A172 (cell line): Measurements from ENCODE around the gene FTCDNL1. TPM values are rescaled to one million over a fixed set of nuclear protein-coding genes. Genes with fewer than 3 reads are reported as not detected.

Source experiments
- DNase-seq: peaks from one replicate; pipeline ENCODE4 v3.0.0-alpha.2; 2015; ENCODE audit warnings: low spot score
- total RNA-seq: library from RNA; depleted of rRNA; stranded (reverse); fragments of >200 nt; shearing (Covaris generic); gene quantifications from 2 replicates; pipeline ENCODE4 v1.2.3, GENCODE V29; 2014

Gene FTCDNL1
- total RNA-seq, 1 experiment from 2014 or later, result 4.2 TPM

- DNase-seq, result no peak
Measured at GRCh38 chr2:199842631-199843395, 8.2 kb downstream of the FTCDNL1 start.

GRCh38 chr2:199841409-199841808, 9.6 kb downstream of the FTCDNL1 start:
- DNase-seq, result no peak

DNA sequence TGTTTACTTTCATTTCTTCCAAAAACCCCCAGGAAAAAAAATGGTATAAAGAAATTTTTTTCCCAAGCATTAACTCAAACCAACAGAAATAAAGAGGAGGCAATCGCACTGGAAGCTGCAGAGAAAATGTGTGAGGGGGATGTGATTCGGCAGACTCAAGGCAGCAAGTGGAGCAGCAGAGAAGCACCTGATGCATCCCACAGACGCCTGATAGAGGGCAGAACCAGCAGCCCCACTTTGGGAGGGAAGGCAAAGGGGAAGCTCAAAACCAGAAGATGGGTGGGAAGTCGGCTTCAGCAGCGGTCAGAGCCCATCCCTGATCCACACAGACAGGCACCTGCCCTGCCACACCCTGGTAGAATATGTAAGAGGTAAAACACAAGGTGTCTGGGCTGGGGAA, 12.6 kb downstream of the FTCDNL1 start:
- DNase-seq, result no peak

DNA sequence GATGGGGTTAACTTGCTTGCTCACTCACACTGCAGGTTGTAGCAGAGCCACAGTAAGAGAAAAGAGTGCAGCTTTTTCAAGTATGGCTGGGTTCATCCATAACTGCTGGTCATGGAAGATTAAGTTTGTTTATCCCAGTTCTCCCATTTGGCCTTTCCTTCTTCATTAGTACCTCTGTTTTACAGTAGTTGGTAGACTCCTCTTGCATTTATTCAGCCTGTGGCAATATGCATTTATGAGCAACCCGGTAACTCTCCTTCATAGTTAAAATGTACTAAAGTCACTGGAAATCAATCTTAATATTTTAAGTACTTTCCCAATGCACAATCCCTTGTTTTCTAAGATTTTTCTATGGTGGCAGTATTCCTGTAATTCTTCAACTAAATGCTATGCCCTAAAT, 14.0 kb downstream of the FTCDNL1 start:
- no peak for DNase-seq

DNA sequence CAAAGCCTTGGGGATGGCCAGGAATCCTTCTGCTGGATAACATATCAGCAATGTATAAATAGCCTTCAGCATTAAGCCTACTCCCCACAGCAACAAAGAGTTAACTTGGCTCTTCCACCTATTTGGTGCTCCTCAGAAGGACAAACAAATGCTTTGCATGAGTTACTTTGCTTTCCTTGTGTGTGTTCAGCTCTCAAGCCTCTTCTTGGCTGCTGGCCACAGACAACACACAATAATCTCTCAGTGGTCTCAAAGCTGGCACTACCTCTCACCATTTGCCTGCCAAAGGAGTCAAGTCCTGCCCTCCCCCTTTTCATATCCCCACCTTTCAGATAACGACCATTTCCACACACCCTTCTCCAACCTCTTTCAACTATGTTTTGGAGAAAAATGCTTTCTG, 17.5 kb downstream of the FTCDNL1 start:
- no peak for DNase-seq

DNA sequence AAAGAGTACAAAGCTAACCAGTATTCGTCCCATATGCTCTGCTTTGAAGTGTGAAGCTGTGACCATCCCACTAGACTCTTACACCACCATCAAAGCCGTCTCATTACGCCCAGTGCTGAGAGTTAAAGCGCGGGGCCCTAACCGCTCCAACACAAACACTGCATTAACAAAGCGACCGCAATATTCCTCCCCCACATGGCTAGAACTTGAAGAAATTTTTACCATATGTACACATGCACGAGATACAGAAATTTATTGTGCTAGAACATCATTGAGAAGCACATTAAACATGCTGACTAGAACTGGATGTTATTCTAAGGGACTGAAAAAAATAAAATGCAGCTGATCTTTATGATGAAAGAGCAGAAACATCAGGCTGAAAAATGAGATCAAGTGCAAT, 20.5 kb downstream of the FTCDNL1 start:
- DNase-seq, result no peak

- DNase-seq, result no peak
Measured at GRCh38 chr2:199829628-199830027, 21.4 kb downstream of the FTCDNL1 start.

DNA sequence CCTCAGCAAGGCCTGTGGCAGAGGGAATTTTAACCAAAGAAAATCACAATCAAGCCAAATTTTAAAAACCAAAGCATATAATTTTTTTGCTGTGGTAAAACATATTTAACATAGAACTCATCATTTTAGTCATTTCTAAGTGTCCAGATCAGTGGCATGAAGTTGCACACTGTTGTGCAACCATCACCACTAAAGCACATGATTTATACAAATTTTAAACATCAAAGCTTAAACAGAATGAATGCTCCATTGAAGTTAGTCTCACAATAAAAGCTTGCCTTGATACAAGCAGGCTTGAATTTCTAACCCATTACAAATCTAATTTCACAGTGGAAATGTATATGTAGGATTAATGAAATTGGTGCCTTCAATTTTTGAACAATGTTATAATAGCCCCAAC, 31.2 kb downstream of the FTCDNL1 start:
- DNase-seq, result no peak

DNA sequence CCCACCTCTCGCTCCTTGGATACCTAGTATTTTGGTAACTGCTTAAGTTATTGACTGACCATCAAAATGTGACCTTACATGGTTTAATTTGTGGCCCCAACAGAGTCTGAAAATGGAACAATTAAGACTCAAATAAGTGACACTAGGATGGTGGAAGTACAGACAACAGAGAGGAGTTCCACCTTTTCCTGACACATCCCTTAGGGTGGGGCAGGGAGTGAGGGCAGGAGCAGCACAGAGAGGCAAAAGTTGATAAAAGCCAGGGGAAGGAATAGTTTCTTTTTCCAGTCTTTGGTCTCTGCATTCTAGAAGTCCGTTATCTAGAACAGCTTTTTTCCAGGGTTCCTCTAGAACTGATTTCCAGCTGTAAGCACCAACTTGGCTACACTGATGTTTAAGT, 32.2 kb downstream of the FTCDNL1 start:
- no peak for DNase-seq

DNA sequence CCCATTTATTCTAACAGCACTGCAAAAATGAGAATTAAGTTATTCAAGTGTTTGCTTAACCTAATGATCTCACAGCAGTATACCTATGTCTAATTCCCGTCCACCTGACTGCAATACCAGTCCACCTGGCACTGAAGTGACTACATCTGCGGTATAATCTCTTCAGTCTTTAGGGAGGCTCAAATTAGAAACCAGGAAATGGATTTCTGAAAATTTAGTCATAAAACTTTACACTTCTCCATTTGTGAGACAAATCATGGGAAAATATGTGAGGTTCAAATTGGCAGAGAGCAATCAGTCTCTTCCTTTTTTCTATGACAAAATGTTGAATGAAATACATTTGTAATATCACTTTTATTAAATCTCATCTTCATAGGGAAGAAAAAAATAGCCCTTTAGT, 33.0 kb downstream of the FTCDNL1 start:
- DNase-seq, result no peak

GRCh38 chr2:199814817-199815211, 36.2 kb downstream of the FTCDNL1 start:
- no peak for DNase-seq

- no peak for DNase-seq
Measured at GRCh38 chr2:199814101-199814816, 36.7 kb downstream of the FTCDNL1 start.

GRCh38 chr2:199812493-199812892, 38.5 kb downstream of the FTCDNL1 start:
- DNase-seq, result no peak

GRCh38 chr2:199811346-199811745, 39.6 kb downstream of the FTCDNL1 start:
- DNase-seq, result no peak

- DNase-seq, result no peak
Measured at GRCh38 chr2:199810422-199811171, 40.4 kb downstream of the FTCDNL1 start.

GRCh38 chr2:199807966-199808365, 43.0 kb downstream of the FTCDNL1 start:
- DNase-seq, result no peak

DNA sequence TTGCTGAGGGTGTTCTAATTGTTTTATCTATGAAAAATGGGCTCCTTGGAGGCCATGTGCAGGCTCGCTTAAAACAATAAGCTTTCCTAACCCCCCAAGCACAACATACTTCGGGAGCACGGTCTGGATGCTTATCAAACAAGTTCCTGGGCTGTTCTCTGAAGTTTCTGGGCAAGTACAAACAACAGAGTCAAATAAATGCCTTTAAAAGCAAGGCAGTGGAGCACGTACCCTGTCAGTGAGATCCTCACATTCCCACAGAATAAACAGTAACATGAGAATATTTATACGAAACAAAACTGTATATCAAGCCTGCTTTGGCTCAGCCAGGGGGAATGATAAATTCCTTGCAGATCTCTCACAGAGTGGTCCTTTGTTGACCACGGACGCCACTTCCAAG, 44.8 kb downstream of the FTCDNL1 start:
- DNase-seq, result no peak

DNA sequence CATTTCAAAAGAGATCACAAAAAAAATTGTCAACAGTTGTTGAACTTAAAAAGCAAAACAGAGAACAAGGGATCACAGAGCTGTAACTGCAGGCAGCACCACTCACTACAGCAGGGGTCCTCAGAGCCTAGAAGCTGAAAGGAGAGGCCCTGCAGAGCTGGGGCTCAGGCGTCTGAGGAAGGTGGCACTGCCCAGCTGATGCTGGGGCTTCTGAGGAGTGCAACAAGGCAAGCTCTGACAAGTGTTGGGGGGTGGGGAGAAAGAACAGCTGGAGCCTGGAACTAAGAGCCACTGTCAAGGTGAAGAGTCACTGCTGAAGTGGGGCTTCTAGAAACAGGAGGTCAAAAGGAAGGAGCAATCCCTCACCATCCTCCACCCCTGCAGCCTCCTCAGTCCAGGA, 46.2 kb downstream of the FTCDNL1 start:
- DNase-seq, result no peak

GRCh38 chr2:199798831-199799580, 52.0 kb downstream of the FTCDNL1 start:
- DNase-seq, result no peak

DNA sequence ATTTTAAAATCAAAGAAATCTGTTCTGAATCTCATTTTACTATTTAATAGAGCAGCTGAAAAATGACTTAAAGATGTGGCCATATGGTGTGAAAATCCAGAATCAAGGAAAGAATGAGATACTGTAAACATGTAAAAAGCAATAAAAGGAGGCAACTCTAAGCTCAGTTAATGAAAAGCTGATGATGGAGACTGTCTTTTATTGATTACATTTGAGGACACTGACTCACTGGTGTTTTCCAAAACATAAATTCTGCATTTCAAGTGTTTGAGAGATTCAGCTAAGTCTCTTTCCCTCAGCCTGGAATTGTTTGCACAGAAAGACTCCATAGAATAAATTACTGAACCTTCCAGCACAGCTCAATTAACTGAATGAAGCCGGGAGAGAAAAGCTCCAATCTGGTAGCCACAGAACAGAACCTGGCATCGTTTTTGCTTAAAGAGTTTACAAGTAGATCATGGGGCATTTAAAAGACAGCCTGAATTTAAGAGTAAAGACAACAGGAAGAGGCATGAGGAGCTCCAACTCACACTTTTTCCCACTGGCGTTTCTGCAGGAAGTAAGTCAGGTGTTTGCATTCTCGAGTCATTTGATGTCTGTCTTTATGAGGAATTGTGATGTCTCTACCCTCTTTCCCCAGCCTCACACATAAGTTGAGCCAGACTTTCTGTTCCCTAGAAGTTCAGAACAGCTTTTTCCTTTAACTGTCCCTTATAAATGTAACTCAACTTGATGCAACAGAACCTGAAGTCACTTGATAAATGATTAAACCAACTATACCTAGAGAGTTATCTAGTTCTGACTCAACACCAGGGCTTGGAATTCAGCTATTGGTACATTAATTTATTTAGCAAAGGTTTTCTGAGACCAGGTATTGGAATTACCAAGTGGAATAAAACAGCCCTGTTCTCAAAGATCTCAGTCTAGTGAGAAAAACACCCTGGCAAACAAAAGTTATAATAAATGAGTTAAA, 53.3 kb downstream of the FTCDNL1 start:
- peak; percentile 13 for DNase-seq

- no peak for DNase-seq
Measured at GRCh38 chr2:199792381-199792780, 58.6 kb downstream of the FTCDNL1 start.
